Measurements from ENCODE around the gene SPTLC2.
"Not testable (repeated sequence)": the region's sequence is repeated elsewhere in the genome, so short reads cannot be mapped to it uniquely, and the experiment has no call there.

Gene SPTLC2

GRCh38 chr14:77620222-77620870, 3.9 kb upstream of the SPTLC2 start:
- DNase-seq = no peak

- DNase-seq = no peak
Observed at GRCh38 chr14:77618381-77618970, 2.0 kb upstream of the SPTLC2 start.

GRCh38 chr14:77616133-77616453, 344 bp downstream of the SPTLC2 start:
- DNase-seq = no peak

GRCh38 chr14:77615361-77616132, 890 bp downstream of the SPTLC2 start:
- DNase-seq = no peak

DNA sequence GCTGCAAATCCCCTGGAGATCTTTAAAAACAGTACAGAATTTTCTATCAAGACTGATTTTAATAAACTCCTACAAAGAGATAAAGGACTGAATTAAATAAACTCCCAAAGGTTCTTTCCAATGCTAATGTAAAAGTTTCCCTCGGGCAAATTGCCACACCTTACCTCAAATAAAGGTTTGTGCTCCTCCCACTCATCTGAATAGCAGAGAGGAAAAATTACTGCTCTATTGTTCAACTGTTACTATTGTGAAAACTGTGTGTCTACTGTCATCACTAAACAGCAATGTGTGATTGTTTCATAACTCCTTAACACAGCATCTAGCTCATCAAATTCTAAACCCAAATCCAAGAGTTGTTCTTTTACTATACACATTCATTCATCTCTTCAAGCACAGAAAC, 3.2 kb downstream of the SPTLC2 start:
- no peak for DNase-seq

GRCh38 chr14:77612011-77612620, 4.3 kb downstream of the SPTLC2 start:
- DNase-seq = no peak

DNA sequence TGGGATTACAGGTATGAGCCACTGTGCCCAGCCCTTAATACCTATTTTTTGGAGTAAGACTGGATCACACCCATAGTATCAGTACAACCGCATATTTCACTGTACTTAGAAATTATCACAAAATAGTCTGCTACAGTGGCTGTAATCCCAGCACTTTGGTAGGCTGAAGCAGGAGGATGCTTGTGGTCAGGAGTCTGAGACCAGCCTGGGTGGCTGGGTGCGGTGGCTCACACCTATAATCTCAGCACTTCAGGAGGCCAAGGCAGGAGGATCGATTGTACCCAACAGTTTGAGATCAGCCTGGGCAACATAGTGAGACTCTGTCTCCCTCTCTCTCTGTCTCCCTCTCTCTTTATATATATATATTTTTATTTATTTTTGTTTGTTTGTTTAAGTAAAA, 5.9 kb downstream of the SPTLC2 start:
- DNase-seq = no peak

DNA sequence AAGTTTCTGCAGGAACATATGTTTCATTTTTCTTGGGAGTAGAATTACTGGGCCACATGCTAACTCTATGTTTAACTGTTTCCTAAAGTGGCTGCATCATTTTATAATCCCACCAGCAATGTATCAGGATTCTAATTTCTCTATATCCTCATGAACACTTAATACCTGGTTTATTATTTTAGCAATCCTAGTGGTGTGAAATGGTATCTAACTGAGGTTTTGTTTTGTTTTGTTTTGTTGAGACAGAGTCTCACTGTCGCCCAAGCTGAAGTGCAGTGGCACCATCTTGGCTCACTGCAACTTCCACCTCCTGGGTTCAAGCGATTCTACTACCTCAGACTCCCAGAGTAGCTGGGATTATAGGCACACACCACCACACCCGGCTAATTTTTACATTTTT, 6.5 kb downstream of the SPTLC2 start:
- DNase-seq = no peak

GRCh38 chr14:77607741-77608302, 8.6 kb downstream of the SPTLC2 start:
- DNase-seq = no peak

DNA sequence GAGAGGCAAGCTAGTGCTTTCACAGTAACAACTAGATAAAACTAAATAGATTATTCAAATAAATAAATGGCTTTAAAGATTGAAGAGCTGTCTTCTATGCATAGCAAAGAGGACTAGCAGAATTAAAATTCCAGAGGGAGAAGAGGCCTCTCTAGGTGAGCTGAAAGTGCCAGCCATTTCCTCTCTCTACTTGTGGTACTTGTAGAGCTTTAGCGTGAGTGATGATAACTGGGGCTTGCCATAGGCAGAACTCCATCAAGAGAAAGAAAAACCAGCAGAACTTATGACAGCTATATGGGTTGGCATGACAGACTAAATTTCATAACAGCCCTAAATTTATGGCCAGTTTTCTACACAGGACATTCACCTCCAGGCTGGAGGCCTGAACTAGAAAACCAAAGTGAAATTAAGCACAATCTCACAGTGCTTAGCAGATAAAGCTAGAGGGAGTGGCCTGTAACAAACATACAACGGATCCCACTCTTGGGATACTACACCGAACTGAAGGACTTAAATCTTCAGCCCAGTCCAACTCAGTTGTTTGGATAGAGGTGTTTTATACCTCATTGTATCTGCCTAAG, 11.0 kb downstream of the SPTLC2 start:
- DNase-seq = no peak

DNA sequence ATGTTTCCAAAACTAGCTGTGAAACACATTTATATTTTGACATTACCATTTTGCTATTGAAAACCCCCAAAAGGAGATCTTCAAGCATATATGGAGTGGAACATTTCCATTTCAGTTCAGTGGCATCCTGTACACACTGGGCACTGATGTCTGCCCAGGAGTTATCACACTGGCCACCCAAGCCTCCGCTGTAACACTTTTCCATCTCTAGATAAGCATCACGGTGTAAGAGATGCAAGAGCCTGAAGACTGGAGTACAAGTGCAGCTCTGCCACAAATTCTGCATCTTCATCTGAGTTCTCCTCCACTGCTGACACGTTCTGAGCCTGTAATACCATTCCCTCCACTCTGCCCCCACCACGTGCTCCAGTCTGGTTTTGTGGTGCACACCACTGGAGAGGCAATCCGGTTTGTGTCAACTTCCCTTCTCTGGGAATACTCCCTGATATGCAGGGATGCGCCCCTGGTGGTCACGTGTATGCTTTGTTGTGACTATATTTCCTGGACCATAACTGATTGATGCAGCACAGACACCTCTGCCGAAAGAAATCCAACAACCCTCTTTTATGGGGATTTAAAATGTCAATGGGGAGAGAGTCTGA, 12.7 kb downstream of the SPTLC2 start:
- no peak for DNase-seq

DNA sequence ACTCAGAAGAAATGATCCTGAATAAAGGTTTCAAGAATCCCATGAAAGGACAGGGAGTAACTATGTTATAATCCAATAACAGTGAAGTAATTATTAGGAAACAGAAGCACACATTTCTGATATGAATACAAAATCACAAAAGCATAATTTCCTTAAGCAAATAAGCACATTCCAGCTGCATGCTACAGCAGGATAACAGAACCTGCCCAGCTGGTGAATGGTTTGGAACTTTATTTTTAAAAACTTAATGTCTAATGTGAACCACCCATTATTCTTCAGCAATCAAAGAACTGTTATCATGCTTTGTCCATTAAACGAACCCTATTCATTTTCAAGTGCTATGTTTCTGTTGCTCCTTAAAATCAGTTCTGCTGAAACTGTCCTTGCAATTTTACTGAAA, 13.4 kb downstream of the SPTLC2 start:
- DNase-seq = no peak

GRCh38 chr14:77601846-77602619, 14.4 kb downstream of the SPTLC2 start:
- DNase-seq = no peak

- no peak for DNase-seq
Observed at GRCh38 chr14:77599889-77600288, 16.5 kb downstream of the SPTLC2 start.

DNA sequence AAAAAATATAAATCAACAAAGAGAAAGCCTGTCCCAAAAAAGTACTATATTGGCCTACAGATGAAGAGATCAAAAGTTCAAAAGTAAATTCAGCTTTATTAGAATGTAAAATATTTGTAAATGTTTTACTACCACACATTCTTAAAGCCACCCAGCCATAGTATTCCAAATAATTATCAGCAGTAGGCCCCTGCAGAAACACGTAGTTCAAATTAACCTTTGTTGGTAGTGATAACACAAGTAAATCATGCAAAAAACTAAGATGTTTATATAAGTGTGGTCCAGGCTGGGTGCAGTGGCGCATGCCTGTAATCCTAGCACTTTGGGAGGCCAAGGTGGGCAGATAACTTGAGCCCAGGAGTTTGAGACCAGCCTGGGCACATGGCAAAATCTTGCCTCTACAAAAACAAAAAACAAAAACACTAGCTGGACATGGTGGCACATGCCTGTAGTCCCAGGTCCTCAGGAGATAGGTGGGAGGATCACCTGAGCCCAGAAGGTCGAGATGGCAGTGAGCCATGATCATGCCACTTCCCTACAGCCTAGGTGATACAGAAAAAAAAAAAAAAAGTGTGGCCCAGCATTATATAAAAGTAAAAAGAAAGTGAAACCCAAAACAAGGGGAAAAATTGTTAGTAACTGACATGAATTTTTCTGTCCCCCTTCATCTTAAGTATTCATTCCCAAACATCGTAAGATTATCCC, 17.9 kb downstream of the SPTLC2 start:
- DNase-seq = no peak

DNA sequence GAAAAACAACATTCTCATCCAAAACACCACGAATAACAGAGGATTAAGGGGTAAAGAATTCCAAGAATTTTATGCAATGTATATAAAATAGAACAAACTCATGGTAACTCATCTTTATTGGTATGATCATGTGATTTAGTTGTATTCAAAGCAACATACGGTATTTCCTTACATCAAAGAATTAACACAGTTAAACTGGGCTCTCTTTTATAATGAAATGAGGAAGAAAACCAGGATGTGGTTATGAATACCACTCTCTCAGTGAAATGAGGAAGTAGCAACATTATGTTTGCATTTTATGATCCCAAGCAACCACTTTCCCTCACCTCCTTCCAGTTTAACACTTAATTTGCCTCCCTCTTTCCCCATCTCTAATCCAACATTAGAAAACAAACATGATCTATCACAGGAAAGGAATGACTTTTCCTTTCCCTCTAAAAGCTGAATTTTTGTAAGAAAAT, 22.9 kb downstream of the SPTLC2 start:
- DNase-seq = no peak

DNA sequence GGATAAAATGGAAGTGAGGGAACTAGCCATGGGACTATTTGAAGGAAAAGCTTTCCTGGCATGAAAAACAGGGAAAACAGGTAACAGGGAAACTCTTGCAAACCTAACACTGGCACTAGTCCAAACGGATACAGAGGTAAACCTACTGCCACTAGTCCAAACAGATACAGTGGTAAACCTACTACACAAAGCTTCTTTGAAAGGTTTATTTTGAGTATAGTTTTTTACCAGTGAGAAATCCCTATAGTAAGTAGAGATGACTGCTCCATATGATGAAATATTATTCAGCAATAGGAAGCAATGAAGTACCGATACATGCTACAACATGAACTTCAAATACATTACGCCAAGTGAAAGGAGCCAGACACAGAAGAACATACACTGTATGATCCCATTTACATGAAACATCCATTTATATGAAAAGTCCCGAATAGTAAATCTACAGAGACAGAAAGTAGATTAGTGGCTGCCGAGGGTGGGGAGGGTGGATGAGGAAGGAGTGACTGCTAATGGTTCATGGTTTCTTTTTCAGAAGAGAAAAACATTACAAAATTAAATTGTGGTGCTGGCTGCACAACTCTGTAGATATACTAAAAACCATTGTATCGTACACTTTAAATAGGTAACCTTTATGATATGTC, 25.5 kb downstream of the SPTLC2 start:
- no peak for DNase-seq

DNA sequence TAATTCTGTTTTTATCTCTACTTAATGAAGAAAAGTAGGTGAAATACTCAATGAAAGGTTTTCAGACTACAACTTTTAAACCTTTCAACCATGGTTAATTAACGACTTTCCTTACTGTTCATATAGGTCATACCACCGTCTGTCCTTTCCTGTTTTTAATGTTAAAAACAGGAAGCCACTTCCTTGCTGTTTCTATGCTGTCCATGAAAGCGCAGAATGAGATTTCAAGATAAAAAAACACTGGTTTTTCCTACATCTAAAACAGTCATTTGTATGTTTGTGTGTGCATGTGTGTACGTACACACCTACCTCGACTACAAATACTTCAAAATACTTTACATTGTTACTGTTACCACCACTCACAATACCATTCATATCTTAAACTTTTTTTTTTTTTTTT, 27.3 kb downstream of the SPTLC2 start:
- DNase-seq = no peak

GRCh38 chr14:77588411-77589025, 27.9 kb downstream of the SPTLC2 start:
- DNase-seq = not testable (repeated sequence)

DNA sequence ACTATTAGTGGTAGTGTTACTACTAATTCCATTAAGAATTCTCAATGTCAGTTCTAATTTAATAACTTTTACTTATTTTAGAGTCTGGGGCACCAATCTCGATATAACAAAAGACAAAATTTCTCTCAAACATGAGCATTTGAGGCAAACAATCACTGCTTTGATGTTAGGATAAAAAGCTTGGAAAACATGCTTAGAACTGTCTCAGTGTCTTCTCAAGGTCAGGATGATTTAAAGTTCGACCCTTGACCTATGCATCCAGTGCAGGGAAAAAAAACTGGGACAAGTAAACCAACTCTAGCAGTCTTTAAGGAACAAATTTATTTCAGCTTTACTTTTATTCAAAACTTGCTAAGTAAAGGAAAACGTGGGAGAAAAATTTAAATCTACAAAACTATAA, 31.1 kb downstream of the SPTLC2 start:
- DNase-seq = no peak
